Astrocyte (in vitro differentiated cells and primary cell): Measurements from ENCODE around the gene CWC27. TPM values are rescaled to one million over a fixed set of nuclear protein-coding genes. Genes with fewer than 3 reads are reported as not detected.

ENCODE experiments used
- DNase-seq: peaks from one replicate; pipeline ENCODE4 v3.0.0-alpha.2; 2010; ENCODE audit warnings: low read depth
- FAIRE-seq: peaks from 2 replicates; lab custom pipeline; 2011; peaks lifted over from hg19 to GRCh38; lab: Jason Lieb, UNC
- H2AFZ ChIP-seq: 2 replicates; pipeline ENCODE4 v1.6.0; 2012; ENCODE audit warnings: low read depth, low read length, inconsistent platforms
- H3K27ac ChIP-seq: 2 replicates; pipeline ENCODE4 v1.5.1; 2011; ENCODE audit warnings: low read depth, low read length, inconsistent platforms
- H3K27me3 ChIP-seq: 2 replicates; pipeline ENCODE4 v1.6.0; 2011; ENCODE audit warnings: low read length, inconsistent platforms; ENCODE audit not compliant: insufficient read depth
- H3K36me3 ChIP-seq: 2 replicates; pipeline ENCODE4 v1.5.1; 2011; ENCODE audit warnings: low read length, inconsistent platforms; ENCODE audit not compliant: insufficient read depth
- H3K4me1 ChIP-seq: 2 replicates; pipeline ENCODE4 v1.5.1; 2011; ENCODE audit warnings: low read length, inconsistent platforms; ENCODE audit not compliant: insufficient read depth
- H3K4me2 ChIP-seq: 2 replicates; pipeline ENCODE4 v1.6.0; 2012; ENCODE audit warnings: low read length, inconsistent platforms
- H3K4me3 ChIP-seq: 2 replicates; pipeline ENCODE4 v1.5.1; 2011; ENCODE audit warnings: low read depth, mild to moderate bottlenecking, low read length, inconsistent platforms; ENCODE audit not compliant: insufficient read depth
- H3K79me2 ChIP-seq: 2 replicates; pipeline ENCODE4 v1.6.0; 2012; ENCODE audit warnings: mild to moderate bottlenecking, low read length, inconsistent platforms; ENCODE audit not compliant: insufficient read depth
- H3K9ac ChIP-seq: 2 replicates; pipeline ENCODE4 v1.6.0; 2012; ENCODE audit warnings: mild to moderate bottlenecking, low read length, inconsistent platforms
- H3K9me3 ChIP-seq: 2 replicates; pipeline ENCODE4 v1.5.1; 2012; ENCODE audit warnings: low read depth, mild to moderate bottlenecking, low read length, inconsistent platforms; ENCODE audit not compliant: insufficient read depth
- H4K20me1 ChIP-seq: 2 replicates; pipeline ENCODE4 v1.6.0; 2012; ENCODE audit warnings: low read length, inconsistent platforms; ENCODE audit not compliant: insufficient read depth
- H3K27ac Mint-ChIP-seq: one replicate; pipeline ENCODE4 v1.8.0; 2021; ENCODE audit warnings: mild to moderate bottlenecking, mixed read lengths; ENCODE audit not compliant: unreplicated experiment
- H3K27me3 Mint-ChIP-seq: one replicate; pipeline ENCODE4 v1.8.0; 2021; ENCODE audit warnings: low read depth, mixed read lengths; ENCODE audit not compliant: unreplicated experiment
- H3K36me3 Mint-ChIP-seq: one replicate; pipeline ENCODE4 v1.8.0; 2021; ENCODE audit warnings: low read depth, mixed read lengths; ENCODE audit not compliant: unreplicated experiment
- H3K4me1 Mint-ChIP-seq: one replicate; pipeline ENCODE4 v1.8.0; 2021; ENCODE audit warnings: low read depth, mixed read lengths; ENCODE audit not compliant: unreplicated experiment
- H3K4me3 Mint-ChIP-seq: one replicate; pipeline ENCODE4 v1.8.0; 2021; ENCODE audit warnings: mild to moderate bottlenecking, moderate library complexity, mixed read lengths; ENCODE audit not compliant: unreplicated experiment
- H3K9me3 Mint-ChIP-seq: one replicate; pipeline ENCODE4 v1.8.0; 2021; ENCODE audit warnings: mild to moderate bottlenecking, mixed read lengths; ENCODE audit not compliant: unreplicated experiment
- EZH2 ChIP-seq: IDR thresholded peaks from 2 replicates; pipeline ENCODE4 v1.6.1; 2012; ENCODE audit warnings: mild to moderate bottlenecking, low read length, inconsistent platforms; ENCODE audit not compliant: insufficient read depth
- total RNA-seq: library from RNA; stranded (reverse); gene quantifications from 2 replicates; pipeline ENCODE4 v1.2.1, GENCODE V29; 2021
- TF ChIP-seq, protein P1 (sequence below): IDR thresholded peaks from 2 replicates; pipeline ENCODE4 v1.5.1; 2011; ENCODE audit warnings: low read depth, mild to moderate bottlenecking, inconsistent platforms, low read length, moderate library complexity; ENCODE audit not compliant: insufficient read depth

CWC27 gene
- total RNA-seq, 1 donor from 2014 or later: 25.7 TPM

DNA sequence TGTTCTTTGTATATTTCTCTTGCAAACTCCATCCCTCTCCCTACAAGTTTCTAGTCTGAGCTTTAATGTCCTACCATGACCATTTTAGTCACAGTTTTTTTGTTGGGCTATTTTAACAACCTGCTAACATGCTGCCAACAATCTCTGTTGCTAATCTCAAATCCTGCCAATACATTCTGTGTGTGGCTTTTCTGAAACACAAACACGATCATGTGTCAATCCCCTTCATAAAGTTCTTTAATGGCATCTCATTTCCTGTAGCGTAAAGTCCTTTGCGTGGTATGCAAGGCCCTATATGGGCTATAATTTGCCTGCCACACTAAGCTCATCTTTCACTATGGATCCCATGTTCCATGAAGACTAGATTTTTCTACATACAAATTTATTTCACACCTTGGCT lies 180.6 kb downstream of the CWC27 start:
- no peak overlapping the region for H2AFZ ChIP-seq
- H3K79me2 ChIP-seq: no peaks in the 10 kb centered on the region
- H3K27me3 ChIP-seq: no peaks in the 10 kb centered on the region
- H4K20me1 ChIP-seq: no peaks in the 10 kb centered on the region
- Mint-ChIP-seq H3K9me3 (peaks cover 2% of the 10 kb centered on the region), H3K27me3 (no peaks in the 10 kb centered on the region), H3K36me3 (no peaks in the 10 kb centered on the region), H3K4me3 (no peak overlapping the region), H3K27ac (no peak overlapping the region), H3K4me1 (peaks cover 14% of the 10 kb centered on the region)
- H3K36me3 ChIP-seq: no peaks in the 10 kb centered on the region
- H3K27ac ChIP-seq: no peak overlapping the region
- no peak for DNase-seq
- no peak overlapping the region for H3K4me2 ChIP-seq
- H3K9me3 ChIP-seq: no peaks in the 10 kb centered on the region
- TF ChIP-seq EZH2: no peak
- TF ChIP-seq, protein P1, sequence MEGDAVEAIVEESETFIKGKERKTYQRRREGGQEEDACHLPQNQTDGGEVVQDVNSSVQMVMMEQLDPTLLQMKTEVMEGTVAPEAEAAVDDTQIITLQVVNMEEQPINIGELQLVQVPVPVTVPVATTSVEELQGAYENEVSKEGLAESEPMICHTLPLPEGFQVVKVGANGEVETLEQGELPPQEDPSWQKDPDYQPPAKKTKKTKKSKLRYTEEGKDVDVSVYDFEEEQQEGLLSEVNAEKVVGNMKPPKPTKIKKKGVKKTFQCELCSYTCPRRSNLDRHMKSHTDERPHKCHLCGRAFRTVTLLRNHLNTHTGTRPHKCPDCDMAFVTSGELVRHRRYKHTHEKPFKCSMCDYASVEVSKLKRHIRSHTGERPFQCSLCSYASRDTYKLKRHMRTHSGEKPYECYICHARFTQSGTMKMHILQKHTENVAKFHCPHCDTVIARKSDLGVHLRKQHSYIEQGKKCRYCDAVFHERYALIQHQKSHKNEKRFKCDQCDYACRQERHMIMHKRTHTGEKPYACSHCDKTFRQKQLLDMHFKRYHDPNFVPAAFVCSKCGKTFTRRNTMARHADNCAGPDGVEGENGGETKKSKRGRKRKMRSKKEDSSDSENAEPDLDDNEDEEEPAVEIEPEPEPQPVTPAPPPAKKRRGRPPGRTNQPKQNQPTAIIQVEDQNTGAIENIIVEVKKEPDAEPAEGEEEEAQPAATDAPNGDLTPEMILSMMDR: no peak
- no peak overlapping the region for H3K4me3 ChIP-seq
- no peaks in the 10 kb centered on the region for H3K4me1 ChIP-seq
- no peak overlapping the region for H3K9ac ChIP-seq
- FAIRE-seq: no peak

DNA sequence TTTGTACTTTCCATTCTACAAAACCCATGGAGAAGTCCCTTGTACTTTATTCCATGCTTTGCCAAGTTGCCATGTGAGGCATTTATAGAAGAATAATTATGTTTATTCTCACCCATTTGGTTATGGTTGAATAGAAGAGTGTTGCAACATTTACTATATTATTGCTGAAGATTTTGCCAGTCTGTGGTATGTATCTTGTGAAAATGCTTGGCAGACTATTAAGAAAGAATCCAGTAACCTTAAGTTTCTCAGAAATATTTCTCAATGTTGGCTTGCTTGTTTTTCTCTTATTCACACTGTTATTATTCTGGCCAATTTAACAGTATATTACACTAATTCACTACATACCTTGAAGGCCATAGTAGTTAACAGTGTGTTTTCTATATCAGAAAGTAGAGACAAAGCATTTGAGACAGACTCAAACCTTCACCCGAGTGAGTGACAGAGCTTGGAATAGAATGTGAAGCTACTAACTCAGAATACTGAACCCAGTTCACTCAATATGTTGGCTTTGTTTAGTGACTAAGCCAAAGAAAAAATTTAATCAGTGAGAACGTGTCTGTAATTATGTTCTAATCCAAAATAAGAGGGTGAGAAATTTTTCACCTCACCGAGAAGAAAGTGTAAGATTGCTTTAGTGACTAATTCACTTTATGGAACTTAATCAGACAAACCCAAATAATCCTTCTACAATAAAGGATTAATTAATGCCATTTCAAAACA lies 184.4 kb downstream of the CWC27 start:
- H4K20me1 ChIP-seq: no peaks in the 10 kb centered on the region
- no peaks in the 10 kb centered on the region for H3K27me3 ChIP-seq
- H3K4me3 ChIP-seq: no peak overlapping the region
- TF ChIP-seq, protein P1: no peak
- no peak for TF ChIP-seq EZH2
- Mint-ChIP-seq H3K4me3 (no peak overlapping the region), H3K36me3 (no peaks in the 10 kb centered on the region), H3K4me1 (no peaks in the 10 kb centered on the region), H3K27ac (no peak overlapping the region), H3K9me3 (peaks cover 2% of the 10 kb centered on the region), H3K27me3 (no peaks in the 10 kb centered on the region)
- no peak for DNase-seq
- no peak overlapping the region for H3K4me2 ChIP-seq
- no peaks in the 10 kb centered on the region for H3K36me3 ChIP-seq
- no peak overlapping the region for H3K27ac ChIP-seq
- H2AFZ ChIP-seq: no peak overlapping the region
- H3K9ac ChIP-seq: no peak overlapping the region
- H3K9me3 ChIP-seq: no peaks in the 10 kb centered on the region
- no peaks in the 10 kb centered on the region for H3K4me1 ChIP-seq
- no peaks in the 10 kb centered on the region for H3K79me2 ChIP-seq
- peak; percentile 54 for FAIRE-seq

DNA sequence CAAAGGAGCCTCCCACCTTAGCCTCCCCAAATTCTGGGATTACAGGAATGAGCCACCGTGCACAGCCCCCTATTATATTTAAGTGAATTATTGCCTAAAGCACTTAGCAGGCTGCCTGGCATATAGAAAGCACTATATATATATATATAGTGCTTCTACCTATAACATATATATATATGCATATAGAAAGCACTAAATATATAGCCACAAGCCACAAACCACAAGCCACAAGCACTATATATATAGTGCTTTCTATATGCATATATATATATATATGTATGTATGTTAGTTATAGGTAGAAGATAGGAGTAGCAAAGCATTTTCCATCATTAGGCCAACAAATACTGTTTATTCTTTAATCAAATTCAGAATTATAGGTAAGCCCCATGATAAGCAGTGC lies 185.8 kb downstream of the CWC27 start:
- H2AFZ ChIP-seq: no peak overlapping the region
- no peak for FAIRE-seq
- peaks cover 2% of the 10 kb centered on the region for H3K9me3 Mint-ChIP-seq

More for the DNA sequence above, 185.8 kb downstream of the CWC27 start:
- no peak overlapping the region for H3K4me2 ChIP-seq
- H3K4me3 Mint-ChIP-seq: no peak overlapping the region
- H3K4me3 ChIP-seq: no peak overlapping the region
- no peaks in the 10 kb centered on the region for H3K36me3 ChIP-seq
- no peaks in the 10 kb centered on the region for H4K20me1 ChIP-seq
- no peaks in the 10 kb centered on the region for H3K4me1 Mint-ChIP-seq
- H3K27ac ChIP-seq: no peak overlapping the region
- no peak overlapping the region for H3K27ac Mint-ChIP-seq
- no peaks in the 10 kb centered on the region for H3K9me3 ChIP-seq
- TF ChIP-seq, protein P1: no peak
- TF ChIP-seq EZH2: no peak
- no peaks in the 10 kb centered on the region for H3K36me3 Mint-ChIP-seq
- H3K9ac ChIP-seq: no peak overlapping the region
- H3K27me3 Mint-ChIP-seq: no peaks in the 10 kb centered on the region
- no peaks in the 10 kb centered on the region for H3K27me3 ChIP-seq
- H3K79me2 ChIP-seq: no peaks in the 10 kb centered on the region
- H3K4me1 ChIP-seq: no peaks in the 10 kb centered on the region
- no peak for DNase-seq
